Measurements from ENCODE around the gene LYPD3. TPM values are rescaled to one million over a fixed set of nuclear protein-coding genes. Genes with fewer than 3 reads are reported as not detected.

LYPD3 gene
- total and polyA plus RNA-seq, 2 experiments from 2014 or later: 3.3 to 4.6 TPM

DNA sequence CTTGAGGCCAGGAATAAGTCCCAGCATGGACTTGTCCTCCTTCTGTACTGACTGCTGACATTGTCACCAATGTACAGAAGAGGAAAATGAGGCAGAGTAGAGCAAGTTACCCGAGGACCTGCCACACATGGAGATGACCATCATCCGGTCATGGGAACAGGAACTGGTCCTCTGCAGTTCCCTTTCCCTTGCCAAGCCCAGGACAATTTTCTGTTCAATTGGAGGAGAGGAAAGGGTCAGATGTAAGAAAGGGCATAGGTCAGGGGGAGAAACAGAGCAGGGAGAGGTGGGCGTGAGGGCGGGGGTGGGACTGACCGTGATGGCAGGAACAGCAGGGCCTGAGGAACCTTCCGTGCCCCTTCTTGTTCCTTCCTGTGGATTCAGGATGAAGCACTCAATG, 20.5 kb upstream of the LYPD3 start:
- Histone ChIP-seq H3K9me2 (ENCODE audit: insufficient read depth) (no peaks in the 10 kb centered on the region), H3K4me3 (no peak overlapping the region), H3K27me3 (ENCODE audit: insufficient read depth) (no peaks in the 10 kb centered on the region), H3F3A (replicated peaks; ENCODE audit: low read depth) (no peaks in the 10 kb centered on the region), H3K4me1 (ENCODE audit: insufficient read depth) (no peaks in the 10 kb centered on the region), H3K36me3 (ENCODE audit: insufficient read depth) (no peaks in the 10 kb centered on the region), H3K79me2 (replicated peaks; ENCODE audit: insufficient read depth) (no peaks in the 10 kb centered on the region), H2AFZ (no peak overlapping the region), H3K27ac (ENCODE audit: low read depth) (no peak overlapping the region), H4K20me1 (replicated peaks; ENCODE audit: insufficient read depth) (no peaks in the 10 kb centered on the region), H3K4me2 (no peak overlapping the region)
- ATAC-seq: no peak
- DNase-seq (ENCODE audit: low spot score): no peak
- Mint-ChIP-seq H3K4me3 (no peak overlapping the region), H3K9me3 (no peaks in the 10 kb centered on the region), H3K36me3 (ENCODE audit: low read depth) (no peaks in the 10 kb centered on the region), H3K4me1 (no peaks in the 10 kb centered on the region), H3K27me3 (ENCODE audit: insufficient read depth, low read depth, poor library complexity) (peaks cover 4% of the 10 kb centered on the region), H3K27ac (no peak overlapping the region)
- TF ChIP-seq ZNF114 (CRISPR knock-in tag; IDR thresholded peaks at IDR 0.05): no peak
- TF ChIP-seq, protein P1, sequence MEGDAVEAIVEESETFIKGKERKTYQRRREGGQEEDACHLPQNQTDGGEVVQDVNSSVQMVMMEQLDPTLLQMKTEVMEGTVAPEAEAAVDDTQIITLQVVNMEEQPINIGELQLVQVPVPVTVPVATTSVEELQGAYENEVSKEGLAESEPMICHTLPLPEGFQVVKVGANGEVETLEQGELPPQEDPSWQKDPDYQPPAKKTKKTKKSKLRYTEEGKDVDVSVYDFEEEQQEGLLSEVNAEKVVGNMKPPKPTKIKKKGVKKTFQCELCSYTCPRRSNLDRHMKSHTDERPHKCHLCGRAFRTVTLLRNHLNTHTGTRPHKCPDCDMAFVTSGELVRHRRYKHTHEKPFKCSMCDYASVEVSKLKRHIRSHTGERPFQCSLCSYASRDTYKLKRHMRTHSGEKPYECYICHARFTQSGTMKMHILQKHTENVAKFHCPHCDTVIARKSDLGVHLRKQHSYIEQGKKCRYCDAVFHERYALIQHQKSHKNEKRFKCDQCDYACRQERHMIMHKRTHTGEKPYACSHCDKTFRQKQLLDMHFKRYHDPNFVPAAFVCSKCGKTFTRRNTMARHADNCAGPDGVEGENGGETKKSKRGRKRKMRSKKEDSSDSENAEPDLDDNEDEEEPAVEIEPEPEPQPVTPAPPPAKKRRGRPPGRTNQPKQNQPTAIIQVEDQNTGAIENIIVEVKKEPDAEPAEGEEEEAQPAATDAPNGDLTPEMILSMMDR (conservative IDR thresholded peaks at IDR 0.05; ENCODE audit: low read depth in 2 of 2): no peak
- TF ChIP-seq CREB1 (CRISPR knock-in tag; IDR thresholded peaks at IDR 0.05; ENCODE audit: low read depth): no peak
- TF ChIP-seq EZH2 (IDR thresholded peaks at IDR 0.05; ENCODE audit: low read depth, unreplicated experiment): no peak
- TF ChIP-seq, protein P2, sequence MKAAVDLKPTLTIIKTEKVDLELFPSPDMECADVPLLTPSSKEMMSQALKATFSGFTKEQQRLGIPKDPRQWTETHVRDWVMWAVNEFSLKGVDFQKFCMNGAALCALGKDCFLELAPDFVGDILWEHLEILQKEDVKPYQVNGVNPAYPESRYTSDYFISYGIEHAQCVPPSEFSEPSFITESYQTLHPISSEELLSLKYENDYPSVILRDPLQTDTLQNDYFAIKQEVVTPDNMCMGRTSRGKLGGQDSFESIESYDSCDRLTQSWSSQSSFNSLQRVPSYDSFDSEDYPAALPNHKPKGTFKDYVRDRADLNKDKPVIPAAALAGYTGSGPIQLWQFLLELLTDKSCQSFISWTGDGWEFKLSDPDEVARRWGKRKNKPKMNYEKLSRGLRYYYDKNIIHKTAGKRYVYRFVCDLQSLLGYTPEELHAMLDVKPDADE (IDR thresholded peaks at IDR 0.05): no peak
- TF ChIP-seq JUNB (IDR thresholded peaks at IDR 0.05; ENCODE audit: unreplicated experiment): no peak
- no peak for TF ChIP-seq EZH2phosphoT487 (IDR thresholded peaks at IDR 0.05; ENCODE audit: unreplicated experiment)
- TF ChIP-seq ZNF331 (CRISPR knock-in tag; IDR thresholded peaks at IDR 0.05; ENCODE audit: low read depth): no peak
- no peak for TF ChIP-seq NANOG (IDR thresholded peaks at IDR 0.05; ENCODE audit: borderline replicate concordance)
- TF ChIP-seq STAT1 (IDR thresholded peaks at IDR 0.05; ENCODE audit: unreplicated experiment): no peak

DNA sequence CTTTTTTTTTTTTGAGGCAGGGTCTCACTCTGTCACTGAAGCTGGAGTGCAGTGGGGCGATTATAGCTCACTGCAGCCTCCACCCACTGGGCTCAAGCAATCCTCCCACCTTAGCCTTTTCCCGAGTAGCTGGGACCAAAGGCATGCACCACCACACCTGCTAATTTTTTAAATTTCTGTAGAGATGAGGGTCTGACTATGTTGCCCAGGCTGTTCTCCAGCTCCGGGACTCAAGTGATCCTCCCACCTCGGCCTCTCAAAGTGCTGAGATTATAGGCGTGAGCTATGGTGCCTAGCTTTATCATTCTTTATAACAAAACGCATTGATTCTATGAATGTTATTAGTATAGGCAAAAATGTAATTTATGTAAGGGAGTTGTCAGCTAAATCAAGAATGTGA, 17.9 kb upstream of the LYPD3 start:
- no peaks in the 10 kb centered on the region for H3K9me3 Mint-ChIP-seq
- TF ChIP-seq ZNF114 (CRISPR knock-in tag; IDR thresholded peaks at IDR 0.05) (no peak), NANOG (IDR thresholded peaks at IDR 0.05; ENCODE audit: borderline replicate concordance) (no peak), POLR2AphosphoS5 (IDR thresholded peaks at IDR 0.05; ENCODE audit: low read depth) (no peak), JUNB (IDR thresholded peaks at IDR 0.05; ENCODE audit: unreplicated experiment) (no peak), CREB1 (CRISPR knock-in tag; IDR thresholded peaks at IDR 0.05; ENCODE audit: low read depth) (no peak), ZNF331 (CRISPR knock-in tag; IDR thresholded peaks at IDR 0.05; ENCODE audit: low read depth) (no peak)
- TF ChIP-seq, protein P3, sequence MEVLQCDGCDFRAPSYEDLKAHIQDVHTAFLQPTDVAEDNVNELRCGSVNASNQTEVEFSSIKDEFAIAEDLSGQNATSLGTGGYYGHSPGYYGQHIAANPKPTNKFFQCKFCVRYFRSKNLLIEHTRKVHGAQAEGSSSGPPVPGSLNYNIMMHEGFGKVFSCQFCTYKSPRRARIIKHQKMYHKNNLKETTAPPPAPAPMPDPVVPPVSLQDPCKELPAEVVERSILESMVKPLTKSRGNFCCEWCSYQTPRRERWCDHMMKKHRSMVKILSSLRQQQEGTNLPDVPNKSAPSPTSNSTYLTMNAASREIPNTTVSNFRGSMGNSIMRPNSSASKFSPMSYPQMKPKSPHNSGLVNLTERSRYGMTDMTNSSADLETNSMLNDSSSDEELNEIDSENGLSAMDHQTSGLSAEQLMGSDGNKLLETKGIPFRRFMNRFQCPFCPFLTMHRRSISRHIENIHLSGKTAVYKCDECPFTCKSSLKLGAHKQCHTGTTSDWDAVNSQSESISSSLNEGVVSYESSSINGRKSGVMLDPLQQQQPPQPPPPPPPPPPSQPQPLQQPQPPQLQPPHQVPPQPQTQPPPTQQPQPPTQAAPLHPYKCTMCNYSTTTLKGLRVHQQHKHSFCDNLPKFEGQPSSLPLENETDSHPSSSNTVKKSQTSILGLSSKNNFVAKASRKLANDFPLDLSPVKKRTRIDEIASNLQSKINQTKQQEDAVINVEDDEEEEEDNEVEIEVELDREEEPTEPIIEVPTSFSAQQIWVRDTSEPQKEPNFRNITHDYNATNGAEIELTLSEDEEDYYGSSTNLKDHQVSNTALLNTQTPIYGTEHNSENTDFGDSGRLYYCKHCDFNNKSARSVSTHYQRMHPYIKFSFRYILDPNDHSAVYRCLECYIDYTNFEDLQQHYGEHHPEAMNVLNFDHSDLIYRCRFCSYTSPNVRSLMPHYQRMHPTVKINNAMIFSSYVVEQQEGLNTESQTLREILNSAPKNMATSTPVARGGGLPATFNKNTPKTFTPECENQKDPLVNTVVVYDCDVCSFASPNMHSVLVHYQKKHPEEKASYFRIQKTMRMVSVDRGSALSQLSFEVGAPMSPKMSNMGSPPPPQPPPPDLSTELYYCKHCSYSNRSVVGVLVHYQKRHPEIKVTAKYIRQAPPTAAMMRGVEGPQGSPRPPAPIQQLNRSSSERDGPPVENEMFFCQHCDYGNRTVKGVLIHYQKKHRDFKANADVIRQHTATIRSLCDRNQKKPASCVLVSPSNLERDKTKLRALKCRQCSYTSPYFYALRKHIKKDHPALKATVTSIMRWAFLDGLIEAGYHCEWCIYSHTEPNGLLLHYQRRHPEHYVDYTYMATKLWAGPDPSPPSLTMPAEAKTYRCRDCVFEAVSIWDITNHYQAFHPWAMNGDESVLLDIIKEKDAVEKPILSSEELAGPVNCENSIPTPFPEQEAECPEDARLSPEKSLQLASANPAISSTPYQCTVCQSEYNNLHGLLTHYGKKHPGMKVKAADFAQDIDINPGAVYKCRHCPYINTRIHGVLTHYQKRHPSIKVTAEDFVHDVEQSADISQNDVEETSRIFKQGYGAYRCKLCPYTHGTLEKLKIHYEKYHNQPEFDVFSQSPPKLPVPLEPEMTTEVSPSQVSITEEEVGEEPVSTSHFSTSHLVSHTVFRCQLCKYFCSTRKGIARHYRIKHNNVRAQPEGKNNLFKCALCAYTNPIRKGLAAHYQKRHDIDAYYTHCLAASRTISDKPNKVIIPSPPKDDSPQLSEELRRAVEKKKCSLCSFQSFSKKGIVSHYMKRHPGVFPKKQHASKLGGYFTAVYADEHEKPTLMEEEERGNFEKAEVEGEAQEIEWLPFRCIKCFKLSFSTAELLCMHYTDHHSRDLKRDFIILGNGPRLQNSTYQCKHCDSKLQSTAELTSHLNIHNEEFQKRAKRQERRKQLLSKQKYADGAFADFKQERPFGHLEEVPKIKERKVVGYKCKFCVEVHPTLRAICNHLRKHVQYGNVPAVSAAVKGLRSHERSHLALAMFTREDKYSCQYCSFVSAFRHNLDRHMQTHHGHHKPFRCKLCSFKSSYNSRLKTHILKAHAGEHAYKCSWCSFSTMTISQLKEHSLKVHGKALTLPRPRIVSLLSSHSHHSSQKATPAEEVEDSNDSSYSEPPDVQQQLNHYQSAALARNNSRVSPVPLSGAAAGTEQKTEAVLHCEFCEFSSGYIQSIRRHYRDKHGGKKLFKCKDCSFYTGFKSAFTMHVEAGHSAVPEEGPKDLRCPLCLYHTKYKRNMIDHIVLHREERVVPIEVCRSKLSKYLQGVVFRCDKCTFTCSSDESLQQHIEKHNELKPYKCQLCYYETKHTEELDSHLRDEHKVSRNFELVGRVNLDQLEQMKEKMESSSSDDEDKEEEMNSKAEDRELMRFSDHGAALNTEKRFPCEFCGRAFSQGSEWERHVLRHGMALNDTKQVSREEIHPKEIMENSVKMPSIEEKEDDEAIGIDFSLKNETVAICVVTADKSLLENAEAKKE (CRISPR knock-in tag; IDR thresholded peaks at IDR 0.05): no peak

More for the DNA sequence above, 17.9 kb upstream of the LYPD3 start:
- H3K4me2 ChIP-seq: no peak overlapping the region
- peaks cover 3% of the 10 kb centered on the region for H3K27me3 Mint-ChIP-seq (ENCODE audit: insufficient read depth, low read depth, poor library complexity)
- H3K27ac Mint-ChIP-seq: no peak overlapping the region
- H3K27ac ChIP-seq (ENCODE audit: low read depth): no peak overlapping the region
- H3K4me3 ChIP-seq: no peak overlapping the region
- H3K9me2 ChIP-seq (ENCODE audit: insufficient read depth): no peaks in the 10 kb centered on the region
- H3K36me3 Mint-ChIP-seq (ENCODE audit: low read depth): no peaks in the 10 kb centered on the region
- H3F3A ChIP-seq (replicated peaks; ENCODE audit: low read depth): no peaks in the 10 kb centered on the region
- no peaks in the 10 kb centered on the region for H3K36me3 ChIP-seq (ENCODE audit: insufficient read depth)
- H3K4me1 Mint-ChIP-seq: no peaks in the 10 kb centered on the region
- H3K27me3 ChIP-seq (ENCODE audit: insufficient read depth): no peaks in the 10 kb centered on the region
- no peaks in the 10 kb centered on the region for H3K79me2 ChIP-seq (replicated peaks; ENCODE audit: insufficient read depth)
- H4K20me1 ChIP-seq (replicated peaks; ENCODE audit: insufficient read depth): no peaks in the 10 kb centered on the region
- no peak overlapping the region for H2AFZ ChIP-seq
- no peaks in the 10 kb centered on the region for H3K4me1 ChIP-seq (ENCODE audit: insufficient read depth)
- no peak overlapping the region for H3K4me3 Mint-ChIP-seq
- ATAC-seq (no peak), DNase-seq (ENCODE audit: low spot score) (no peak)
